ENCODE measurements around the gene SPTB. TPM values are rescaled to one million over a fixed set of nuclear protein-coding genes. Genes with fewer than 3 reads are reported as not detected.
A peak's percentile ranks its signal among the peaks of the same experiment; 100 is the strongest.

Gene SPTB
- total RNA-seq, 1 experiment from 2014 or later = not detected

GRCh38 chr14:64801046-64801445, 78.7 kb downstream of the SPTB start:
- in situ Hi-C loops (cut with HindIII; ENCODE audit: low sequenced_read_pairs) = no loop called here
- peak; percentile 86 for DNase-seq (ENCODE audit: low spot score)

- in situ Hi-C loops (cut with HindIII; ENCODE audit: low sequenced_read_pairs) = no loop called here
- peak; percentile 61 for DNase-seq (ENCODE audit: low spot score)
Observed at GRCh38 chr14:64800000-64800399, 79.7 kb downstream of the SPTB start.

GRCh38 chr14:64799555-64799954, 80.2 kb downstream of the SPTB start:
- in situ Hi-C loops (cut with HindIII; ENCODE audit: low sequenced_read_pairs) = no loop called here
- no peak for DNase-seq (ENCODE audit: low spot score)

DNA sequence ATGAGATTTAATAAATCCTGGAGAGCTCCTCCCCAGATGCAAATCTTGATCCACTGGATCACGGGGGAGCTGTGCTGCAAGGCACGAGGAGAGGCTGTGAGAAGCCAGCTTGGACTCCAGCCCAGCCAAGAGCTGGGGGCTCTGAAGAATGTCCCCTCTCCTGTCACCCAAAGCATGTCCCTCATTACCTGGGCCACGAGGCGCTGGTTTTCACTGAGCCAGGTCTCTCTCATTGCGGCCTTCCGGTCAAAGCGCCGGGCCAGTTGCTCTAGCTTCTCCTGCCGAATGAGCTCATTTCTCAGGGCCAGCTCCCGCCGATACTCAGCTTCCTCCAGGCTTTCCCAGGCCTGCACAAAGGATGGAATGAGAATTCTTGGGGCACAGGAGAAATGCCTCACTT, 83.3 kb downstream of the SPTB start:
- no peak for DNase-seq (ENCODE audit: low spot score)
- in situ Hi-C loops (cut with HindIII; ENCODE audit: low sequenced_read_pairs) = no loop called here

- no peak for DNase-seq (ENCODE audit: low spot score)
- in situ Hi-C loops (cut with HindIII; ENCODE audit: low sequenced_read_pairs) = no loop called here
Observed at GRCh38 chr14:64795921-64796320, 83.8 kb downstream of the SPTB start.

DNA sequence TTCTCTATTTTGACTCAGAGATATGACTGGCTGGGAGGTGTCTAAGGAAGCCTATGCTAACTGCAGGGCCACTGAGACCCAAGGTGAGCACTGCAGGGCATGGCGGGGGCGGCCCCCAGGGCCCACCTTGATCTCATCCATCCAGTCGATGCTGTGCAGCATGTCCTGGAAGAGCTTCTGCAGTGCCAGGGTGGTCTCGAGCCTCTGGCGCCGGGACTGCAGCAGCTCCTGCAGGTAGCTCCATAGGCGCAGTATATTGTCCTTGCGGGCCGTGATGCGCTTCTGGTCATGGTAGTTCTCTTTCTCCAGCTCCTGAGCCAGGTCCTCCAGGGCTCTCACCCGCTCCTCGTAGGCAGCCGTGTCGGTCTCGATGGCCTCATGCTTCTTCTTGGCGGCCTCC, 84.5 kb downstream of the SPTB start:
- DNase-seq (ENCODE audit: low spot score) = no peak

GRCh38 chr14:64792871-64793560, 86.7 kb downstream of the SPTB start:
- in situ Hi-C loops (cut with HindIII; ENCODE audit: low sequenced_read_pairs) = loop anchor here (5.0 kb wide), 1 partner anchor 36 kb away; no protein-coding TSS in a partner anchor
- no peak for DNase-seq (ENCODE audit: low spot score)

More for the DNA sequence above, 84.5 kb downstream of the SPTB start:
- in situ Hi-C loops (cut with HindIII; ENCODE audit: low sequenced_read_pairs) = no loop called here

- DNase-seq (ENCODE audit: low spot score) = peak; percentile 64
- in situ Hi-C loops (cut with HindIII; ENCODE audit: low sequenced_read_pairs) = loop anchor here (5.0 kb wide), 1 partner anchor 35 kb away; no protein-coding TSS in a partner anchor
Observed at GRCh38 chr14:64792231-64792630, 87.5 kb downstream of the SPTB start.

- in situ Hi-C loops (cut with HindIII; ENCODE audit: low sequenced_read_pairs) = loop anchor here (5.0 kb wide), 1 partner anchor 33 kb away; no protein-coding TSS in a partner anchor
- no peak for DNase-seq (ENCODE audit: low spot score)
Observed at GRCh38 chr14:64790478-64790877, 89.2 kb downstream of the SPTB start.

DNA sequence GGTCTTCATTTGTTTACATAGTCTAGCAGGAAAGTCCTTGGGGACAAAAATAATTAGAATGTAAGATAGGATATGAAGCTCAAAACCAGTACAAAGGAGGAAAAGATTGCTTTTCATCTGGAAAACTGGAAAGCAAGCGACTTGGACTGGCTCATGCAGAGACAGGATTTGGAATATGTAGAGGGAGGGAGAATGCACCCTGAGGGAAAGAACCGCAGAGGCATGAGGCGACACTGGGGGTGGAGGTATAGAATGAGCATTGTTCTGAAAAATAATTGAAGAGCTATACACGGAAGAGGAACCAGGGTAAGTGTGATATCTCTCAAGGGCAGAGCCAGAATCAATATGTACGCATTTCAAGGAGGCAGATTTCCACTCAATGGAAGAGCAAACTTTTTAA, 90.0 kb downstream of the SPTB start:
- in situ Hi-C loops (cut with HindIII; ENCODE audit: low sequenced_read_pairs) = loop anchor here (5.0 kb wide), 1 partner anchor 32 kb away; no protein-coding TSS in a partner anchor
- DNase-seq (ENCODE audit: low spot score) = no peak

DNA sequence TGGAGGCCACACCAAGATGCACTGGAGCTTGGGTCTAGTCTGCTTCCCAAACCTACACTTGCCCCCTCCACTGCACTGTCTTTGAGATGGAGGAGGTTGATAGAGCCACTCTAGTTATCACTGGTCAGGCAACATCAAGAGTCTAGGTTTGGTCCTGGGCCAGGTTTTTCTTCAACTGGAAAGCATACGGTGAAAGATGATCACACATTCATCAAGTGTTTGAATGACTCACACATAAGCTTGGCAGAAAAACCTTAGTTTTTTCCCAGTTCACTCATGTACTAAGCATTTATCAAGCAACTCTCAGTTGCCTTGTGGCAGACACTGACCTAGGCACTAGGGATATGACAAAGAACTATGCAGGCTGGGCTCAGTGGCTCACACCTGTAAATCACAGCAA, 91.0 kb downstream of the SPTB start:
- in situ Hi-C loops (cut with HindIII; ENCODE audit: low sequenced_read_pairs) = no loop called here

GRCh38 chr14:64787619-64788018, 92.1 kb downstream of the SPTB start:
- in situ Hi-C loops (cut with HindIII; ENCODE audit: low sequenced_read_pairs) = no loop called here
- DNase-seq (ENCODE audit: low spot score) = no peak

More for the DNA sequence above, 91.0 kb downstream of the SPTB start:
- no peak for DNase-seq (ENCODE audit: low spot score)

DNA sequence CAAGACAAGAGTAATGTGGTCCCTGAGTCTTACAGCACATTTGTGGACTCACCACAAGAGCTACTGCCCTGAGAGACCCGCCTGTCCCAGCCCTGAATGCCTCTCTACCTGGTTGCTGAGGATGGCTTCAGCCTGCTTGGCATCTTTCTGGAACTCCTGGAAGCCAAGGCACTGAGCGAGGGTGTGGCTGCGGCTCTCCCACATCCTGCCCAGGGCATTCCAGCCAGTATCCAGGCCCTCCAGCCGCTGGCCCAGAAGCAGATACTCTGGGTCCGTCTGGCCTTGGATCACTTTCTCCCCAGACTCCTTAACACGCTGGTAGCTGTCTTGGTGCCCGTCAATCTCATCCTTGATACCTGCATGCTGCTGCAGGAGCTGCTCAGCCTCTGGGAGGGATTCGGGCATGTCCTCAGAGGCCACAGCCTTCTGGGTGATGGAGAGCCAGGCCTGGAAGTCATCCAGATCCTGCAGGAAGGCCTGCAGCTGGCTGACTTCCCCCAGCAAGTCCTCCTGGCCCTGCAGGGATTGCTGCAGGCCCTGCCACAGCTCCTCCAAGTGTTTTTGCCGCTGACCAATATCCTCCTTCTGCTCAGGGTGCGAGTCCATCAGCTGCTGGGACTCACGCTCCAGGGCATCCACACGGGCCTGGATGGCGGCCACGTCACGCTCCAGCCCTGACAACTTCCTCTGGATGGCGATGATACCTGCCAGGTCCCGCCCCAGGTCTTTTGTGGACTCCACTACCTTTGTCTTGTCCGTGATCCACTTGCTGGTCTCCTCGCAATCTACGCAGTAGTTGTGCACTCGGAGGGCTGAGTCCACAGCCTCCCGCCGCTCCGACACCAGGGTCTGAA, 93.2 kb downstream of the SPTB start:
- no peak for DNase-seq (ENCODE audit: low spot score)
- in situ Hi-C loops (cut with HindIII; ENCODE audit: low sequenced_read_pairs) = no loop called here

GRCh38 chr14:64784006-64784405, 95.7 kb downstream of the SPTB start:
- DNase-seq (ENCODE audit: low spot score) = no peak
- in situ Hi-C loops (cut with HindIII; ENCODE audit: low sequenced_read_pairs) = no loop called here

DNA sequence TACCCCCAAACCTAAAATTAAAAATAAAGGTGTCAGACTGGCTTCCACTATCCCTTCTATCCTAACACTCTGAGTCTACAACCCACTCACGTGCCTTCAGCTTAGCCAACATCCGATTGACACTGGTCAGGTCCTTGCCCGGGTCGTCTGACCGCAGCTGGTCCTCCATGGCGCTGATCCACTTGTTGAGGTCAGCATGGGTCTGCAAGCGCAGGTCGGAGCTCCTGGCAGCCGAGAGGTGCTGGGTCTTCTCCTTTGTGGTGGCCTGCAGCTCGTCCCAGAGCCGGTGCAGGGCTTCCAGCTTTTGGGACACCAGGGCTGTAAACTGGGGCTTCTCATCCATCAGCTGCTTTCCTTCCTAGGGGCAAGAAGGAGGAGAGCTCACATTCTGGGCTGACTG, 97.5 kb downstream of the SPTB start:
- in situ Hi-C loops (cut with HindIII; ENCODE audit: low sequenced_read_pairs) = no loop called here
- no peak for DNase-seq (ENCODE audit: low spot score)

GRCh38 chr14:64779472-64779871, 100.2 kb downstream of the SPTB start:
- in situ Hi-C loops (cut with HindIII; ENCODE audit: low sequenced_read_pairs) = no loop called here

DNA sequence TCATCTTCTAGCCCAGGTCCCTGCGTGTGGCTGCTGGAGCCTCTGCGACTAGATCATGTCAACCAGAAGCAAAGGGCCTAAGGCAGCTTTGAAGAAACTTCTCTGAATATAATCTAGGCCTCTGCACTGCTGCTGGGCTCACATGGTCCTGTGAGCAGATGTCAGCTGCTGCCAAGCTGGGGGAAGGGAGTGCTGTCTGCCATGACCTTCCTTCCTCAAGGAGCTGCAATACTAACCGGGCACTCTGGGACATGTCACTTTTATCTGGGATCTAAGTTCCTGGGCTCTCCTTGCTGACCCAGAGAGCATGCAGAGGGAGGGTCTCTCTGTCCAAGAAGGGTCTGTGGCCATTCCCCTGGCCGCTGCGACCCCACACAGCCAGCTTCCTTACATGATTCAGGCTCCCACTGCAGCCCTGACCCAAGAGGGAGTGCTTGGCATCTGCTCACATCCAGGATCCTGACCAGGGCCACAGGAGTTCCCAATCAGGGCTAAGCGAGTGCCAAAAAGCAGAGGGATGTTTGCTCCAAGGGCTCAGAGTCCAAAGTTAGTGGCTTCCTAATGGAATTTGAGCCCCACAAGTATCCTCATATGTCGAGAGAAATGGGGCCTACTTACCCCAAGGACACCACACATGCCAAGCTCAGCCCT, 101.5 kb downstream of the SPTB start:
- DNase-seq (ENCODE audit: low spot score) = no peak
- in situ Hi-C loops (cut with HindIII; ENCODE audit: low sequenced_read_pairs) = no loop called here

More at GRCh38 chr14:64779472-64779871, 100.2 kb downstream of the SPTB start:
- DNase-seq (ENCODE audit: low spot score) = peak; percentile 86

DNA sequence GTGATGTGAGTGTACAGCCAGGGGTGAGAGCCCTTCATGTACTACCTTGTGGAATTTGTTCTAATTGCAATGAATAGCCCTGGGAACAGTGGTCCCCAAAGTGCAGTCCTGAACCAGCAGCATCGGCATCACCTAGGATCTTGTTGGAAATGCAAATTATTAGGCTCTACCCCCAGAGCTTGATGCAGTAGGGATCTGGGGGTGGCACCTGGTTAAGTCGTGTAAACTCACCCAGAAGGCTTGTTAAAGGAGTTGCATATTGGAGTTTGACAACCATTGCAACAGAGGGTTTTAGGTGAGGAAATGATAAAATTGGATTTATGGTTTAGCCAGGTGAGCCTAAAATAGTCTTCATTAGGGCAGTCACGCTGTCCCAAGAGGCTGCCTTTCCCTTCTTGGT, 102.2 kb downstream of the SPTB start:
- in situ Hi-C loops (cut with HindIII; ENCODE audit: low sequenced_read_pairs) = no loop called here
- no peak for DNase-seq (ENCODE audit: low spot score)

DNA sequence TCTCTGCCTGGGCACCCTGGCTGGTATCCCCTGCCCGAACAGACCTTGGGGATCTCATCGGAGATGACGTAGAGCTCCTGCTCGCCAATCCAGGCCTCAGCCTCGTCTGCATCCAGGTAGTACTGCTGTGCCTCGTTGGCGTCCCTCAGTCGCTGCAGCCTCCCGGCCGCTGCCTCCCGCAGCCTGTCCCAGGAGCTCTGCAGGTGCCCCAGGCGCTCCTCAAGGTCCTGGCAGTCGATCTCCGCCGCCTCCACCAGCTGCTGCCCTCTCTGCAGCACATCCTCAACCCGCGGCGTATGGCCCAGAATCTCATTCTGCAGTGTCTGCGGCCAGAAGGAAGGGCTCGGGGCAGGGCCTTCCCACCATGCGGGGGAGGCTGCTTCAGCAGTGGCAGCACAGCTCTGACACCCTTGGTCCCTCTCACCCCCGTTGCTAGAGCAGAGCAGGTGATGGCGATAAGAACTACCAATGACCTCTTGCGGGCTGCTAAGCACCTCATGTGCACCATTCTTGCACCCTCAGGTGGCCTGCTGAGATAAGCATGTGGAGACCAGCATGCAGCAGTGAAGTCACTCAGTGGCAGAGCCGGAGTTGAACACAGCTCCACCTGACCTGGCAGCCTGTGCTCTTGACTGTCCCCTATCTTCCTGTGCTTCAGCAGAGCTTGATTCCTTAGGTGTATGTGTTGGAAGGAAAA, 104.5 kb downstream of the SPTB start:
- in situ Hi-C loops (cut with HindIII; ENCODE audit: low sequenced_read_pairs) = no loop called here
- DNase-seq (ENCODE audit: low spot score) = peak; percentile 57
